Fibroblast of lung (primary cell): ENCODE measurements around the gene SEC31B. TPM values are rescaled to one million over a fixed set of nuclear protein-coding genes. Genes with fewer than 3 reads are reported as not detected.

ENCODE experiments used
- DNase-seq, 2 donors: peaks; one replicate each; pipeline versions ENCODE4 v3.0.0 to v3.0.0-alpha.2; 2010; ENCODE audit warnings: low read depth in 2 of 2
- H2AFZ ChIP-seq: 2 replicates; pipeline ENCODE4 v1.5.1; 2012; ENCODE audit warnings: low read length, control low read depth, inconsistent platforms
- H3K27ac ChIP-seq: 2 replicates; pipeline ENCODE4 v1.5.1; 2011; ENCODE audit warnings: low read length, control low read depth; ENCODE audit not compliant: insufficient read depth
- H3K27me3 ChIP-seq: 2 replicates; pipeline ENCODE4 v1.5.1; 2011; ENCODE audit warnings: mild to moderate bottlenecking, low read length; ENCODE audit not compliant: control insufficient read depth, insufficient read depth
- H3K36me3 ChIP-seq: 2 replicates; pipeline ENCODE4 v1.5.1; 2011; ENCODE audit warnings: low read length; ENCODE audit not compliant: control insufficient read depth, insufficient read depth
- H3K4me1 ChIP-seq: 2 replicates; pipeline ENCODE4 v1.5.1; 2011; ENCODE audit warnings: low read length; ENCODE audit not compliant: control insufficient read depth, insufficient read depth; ENCODE audit errors: extremely low read depth
- H3K4me2 ChIP-seq: 2 replicates; pipeline ENCODE4 v1.5.1; 2011; ENCODE audit warnings: low read length, control low read depth; ENCODE audit not compliant: insufficient read depth; ENCODE audit errors: extremely low read depth
- H3K4me3 ChIP-seq, 4 experiments: fragments of 200-600 bp in 1 of 4; sonication (generic) in 1 of 4; replicated peaks in 1 of 4; 2 replicates each; pipeline ENCODE4 v1.5.1; 2011 to 2016; ENCODE audit warnings: low read length in 4 of 4, low read depth in 3 of 4, mild to moderate bottlenecking in 3 of 4, control low read depth in 2 of 4, inconsistent platforms in 1 of 4, mixed read lengths in 1 of 4; ENCODE audit not compliant: insufficient read depth in 1 of 4; ENCODE audit errors: control extremely low read depth in 1 of 4
- H3K79me2 ChIP-seq: 2 replicates; pipeline ENCODE4 v1.5.1; 2012; ENCODE audit warnings: mild to moderate bottlenecking, low read length, inconsistent platforms; ENCODE audit not compliant: control insufficient read depth, insufficient read depth
- H3K9ac ChIP-seq: 2 replicates; pipeline ENCODE4 v1.5.1; 2011; ENCODE audit warnings: mild to moderate bottlenecking, low read length, control low read depth; ENCODE audit not compliant: insufficient read depth
- H3K9me3 ChIP-seq: 2 replicates; pipeline ENCODE4 v1.5.1; 2012; ENCODE audit warnings: low read depth, low read length; ENCODE audit not compliant: control insufficient read depth, insufficient read depth
- H4K20me1 ChIP-seq: 2 replicates; pipeline ENCODE4 v1.5.1; 2011; ENCODE audit warnings: low read length; ENCODE audit not compliant: control insufficient read depth, insufficient read depth; ENCODE audit errors: extremely low read depth
- CTCF ChIP-seq, 2 donors: IDR thresholded peaks in 1 of 2; conservative IDR thresholded peaks in 1 of 2; 1 replicate in 1 of 2; 2 replicates in 1 of 2; pipeline ENCODE4 v1.5.1; 2011 to 2012; ENCODE audit warnings: low read length in 2 of 2, control low read depth in 1 of 2, inconsistent platforms in 1 of 2, low read depth in 1 of 2, mild to moderate bottlenecking in 1 of 2
- EZH2 ChIP-seq: IDR thresholded peaks from 2 replicates; pipeline ENCODE4 v1.5.1; 2012; ENCODE audit warnings: low read length, control low read depth, mild to moderate bottlenecking; ENCODE audit errors: missing control alignments
- polyA plus RNA-seq, 2 donors: library from polyadenylated mRNA; depleted of rRNA in 1 of 2; stranded (reverse) in 1 of 2; unstranded in 1 of 2; fragments of >200 nt; gene quantifications; 2 replicates each; pipeline ENCODE4 v1.2.1, GENCODE V29; 2011 to 2012; ENCODE audit warnings: missing spikeins in 1 of 2
- total RNA-seq: library from RNA; depleted of rRNA; stranded (reverse); fragments of >200 nt; gene quantifications from 2 replicates; pipeline ENCODE4 v1.2.1, GENCODE V29; 2014

SEC31B gene
- total and polyA plus RNA-seq, 2 donors (not counting 1 experiment from before 2014, with no cell fraction given): 2.7 to 3.0 TPM

DNA sequence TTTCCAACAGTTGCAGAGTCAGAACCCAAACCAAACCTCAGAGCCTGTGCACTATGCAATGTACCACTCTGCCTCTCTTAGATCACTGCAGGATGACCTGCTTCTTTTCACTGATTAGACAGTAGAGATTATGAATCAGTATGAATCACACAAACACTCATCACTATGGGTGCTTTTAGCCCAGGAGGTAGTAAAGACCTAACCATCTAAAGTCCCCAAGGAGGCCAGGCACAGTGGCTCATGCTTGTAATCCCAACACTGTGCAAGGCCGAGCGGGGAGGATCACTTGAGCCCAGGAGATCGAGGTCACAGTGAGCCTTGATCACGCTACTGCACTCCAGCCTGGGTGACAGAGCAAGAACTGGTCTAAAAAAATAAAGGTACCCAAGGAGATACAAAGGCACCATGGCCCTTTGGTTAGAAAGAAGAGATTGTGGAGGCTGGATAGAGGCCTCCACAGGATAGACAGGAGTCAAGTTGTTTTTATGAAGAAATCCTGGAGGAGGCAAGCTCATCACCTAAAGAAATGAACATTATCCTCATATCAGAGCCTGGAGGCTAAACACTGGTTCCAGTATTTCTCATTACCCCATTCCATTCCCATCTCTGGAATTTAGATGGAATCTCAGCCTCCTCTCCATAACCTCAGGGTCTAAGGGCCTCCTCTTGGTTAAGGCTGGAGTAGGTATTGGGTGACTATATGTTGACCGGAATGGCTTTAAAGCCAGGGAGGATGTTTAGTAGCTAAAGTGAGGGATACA lies 12.9 kb downstream of the SEC31B start:
- no peaks in the 10 kb centered on the region for H3K4me1 ChIP-seq
- no peaks in the 10 kb centered on the region for H3K36me3 ChIP-seq
- no peak overlapping the region for H3K4me2 ChIP-seq
- H3K9ac ChIP-seq: no peak overlapping the region
- peak in 1 of 2 donors; percentile 70 for DNase-seq
- H3K79me2 ChIP-seq: no peaks in the 10 kb centered on the region
- H3K27me3 ChIP-seq: no peaks in the 10 kb centered on the region
- TF ChIP-seq EZH2 (no peak), CTCF (conservative IDR thresholded peaks at IDR 0.05 in 1 of 2, IDR thresholded peaks at IDR 0.05 in 1 of 2; ENCODE audit: low read depth in 1 of 2, low read length in 2 of 2) (no peak)
- H3K9me3 ChIP-seq: no peaks in the 10 kb centered on the region
- no peaks in the 10 kb centered on the region for H4K20me1 ChIP-seq
- no peak overlapping the region for H3K27ac ChIP-seq
- H2AFZ ChIP-seq: no peak overlapping the region
- no peak overlapping the region for H3K4me3 ChIP-seq

- Histone ChIP-seq H3K79me2 (no peaks in the 10 kb centered on the region), H3K4me1 (no peaks in the 10 kb centered on the region), H3K36me3 (no peaks in the 10 kb centered on the region), H3K4me2 (no peak overlapping the region), H3K9me3 (no peaks in the 10 kb centered on the region), H2AFZ (no peak overlapping the region), H4K20me1 (no peaks in the 10 kb centered on the region), H3K27ac (no peak overlapping the region), H3K27me3 (no peaks in the 10 kb centered on the region), H3K4me3 (no peak overlapping the region), H3K9ac (no peak overlapping the region)
- TF ChIP-seq EZH2: no peak
- TF ChIP-seq CTCF (conservative IDR thresholded peaks at IDR 0.05 in 1 of 2, IDR thresholded peaks at IDR 0.05 in 1 of 2; ENCODE audit: low read depth in 1 of 2, low read length in 2 of 2): no peak
- no peak for DNase-seq
Measured at GRCh38 chr10:100505164-100505563, 14.5 kb downstream of the SEC31B start.

GRCh38 chr10:100504096-100504495 lies 15.6 kb downstream of the SEC31B start:
- peak in 1 of 2 donors; percentile 59 for DNase-seq
- no peaks in the 10 kb centered on the region for H4K20me1 ChIP-seq
- H3K9me3 ChIP-seq: no peaks in the 10 kb centered on the region
- no peak overlapping the region for H3K4me2 ChIP-seq
- H3K79me2 ChIP-seq: no peaks in the 10 kb centered on the region
- no peaks in the 10 kb centered on the region for H3K27me3 ChIP-seq
- no peaks in the 10 kb centered on the region for H3K4me1 ChIP-seq
- H3K27ac ChIP-seq: no peak overlapping the region
- H3K36me3 ChIP-seq: no peaks in the 10 kb centered on the region
- no peak overlapping the region for H3K4me3 ChIP-seq
- H3K9ac ChIP-seq: no peak overlapping the region
- H2AFZ ChIP-seq: no peak overlapping the region
- no peak for TF ChIP-seq EZH2
- TF ChIP-seq CTCF (conservative IDR thresholded peaks at IDR 0.05 in 1 of 2, IDR thresholded peaks at IDR 0.05 in 1 of 2; ENCODE audit: low read depth in 1 of 2, low read length in 2 of 2): no peak
